Upper lobe of left lung (tissue), 4 donors: ENCODE results near the gene LANCL1.

Experiments used
- EP300 ChIP-seq, 4 donors: sonication (generic); formaldehyde crosslinking; IDR thresholded peaks; one replicate each; pipeline ENCODE4 v1.5.1; 2017; ENCODE audit warnings: antibody characterized with exemption in 4 of 4, control low read depth in 2 of 4
- POLR2A ChIP-seq, 4 donors: fragments of 450-650 bp; IDR thresholded peaks; one replicate each; pipeline ENCODE4 v1.5.1; 2016 to 2017; ENCODE audit warnings: antibody characterized with exemption in 4 of 4, mild to moderate bottlenecking in 2 of 4
- TF ChIP-seq, protein P1 (sequence below), 6 experiments: fragments of 450-650 bp in 4 of 6; fragments of 200-600 bp in 2 of 6; sonication (generic) in 2 of 6; IDR thresholded peaks; one replicate each; pipeline ENCODE4 v1.5.1; 2016 to 2019; ENCODE audit warnings: antibody characterized with exemption in 6 of 6

DNA sequence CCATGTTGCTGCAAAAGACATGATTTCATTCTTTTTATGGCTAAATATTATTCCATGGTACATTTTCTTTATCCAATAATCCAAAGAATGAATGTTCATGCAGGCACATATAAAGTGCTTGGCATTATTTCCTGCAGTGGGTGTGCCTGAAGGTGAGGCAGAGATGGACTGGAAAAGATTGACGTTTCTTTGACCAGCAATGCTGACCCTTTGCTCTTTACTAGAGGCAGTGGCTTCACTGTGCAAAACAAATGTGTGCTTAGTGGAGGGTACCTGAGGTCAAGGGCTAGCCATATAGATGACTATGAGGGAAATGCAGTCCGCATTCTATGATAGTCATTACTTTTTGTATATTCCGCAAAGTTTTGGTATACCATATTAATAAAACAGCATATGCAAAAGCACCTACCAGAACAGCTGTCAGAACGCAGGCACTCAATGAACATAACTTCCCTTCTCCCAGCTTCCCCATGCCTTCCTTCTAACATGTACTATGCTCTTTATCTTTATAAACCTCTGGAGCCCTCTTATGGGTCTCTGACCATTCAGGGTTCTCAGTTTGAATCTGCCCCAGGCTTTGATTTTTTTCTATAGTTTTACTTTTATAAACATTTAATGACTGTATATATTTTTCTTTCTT, 47.2 kb upstream of the LANCL1 start:
- TF ChIP-seq POLR2A (IDR thresholded peaks at IDR 0.05) (no peak), EP300 (IDR thresholded peaks at IDR 0.05) (no peak)
- TF ChIP-seq, protein P1, sequence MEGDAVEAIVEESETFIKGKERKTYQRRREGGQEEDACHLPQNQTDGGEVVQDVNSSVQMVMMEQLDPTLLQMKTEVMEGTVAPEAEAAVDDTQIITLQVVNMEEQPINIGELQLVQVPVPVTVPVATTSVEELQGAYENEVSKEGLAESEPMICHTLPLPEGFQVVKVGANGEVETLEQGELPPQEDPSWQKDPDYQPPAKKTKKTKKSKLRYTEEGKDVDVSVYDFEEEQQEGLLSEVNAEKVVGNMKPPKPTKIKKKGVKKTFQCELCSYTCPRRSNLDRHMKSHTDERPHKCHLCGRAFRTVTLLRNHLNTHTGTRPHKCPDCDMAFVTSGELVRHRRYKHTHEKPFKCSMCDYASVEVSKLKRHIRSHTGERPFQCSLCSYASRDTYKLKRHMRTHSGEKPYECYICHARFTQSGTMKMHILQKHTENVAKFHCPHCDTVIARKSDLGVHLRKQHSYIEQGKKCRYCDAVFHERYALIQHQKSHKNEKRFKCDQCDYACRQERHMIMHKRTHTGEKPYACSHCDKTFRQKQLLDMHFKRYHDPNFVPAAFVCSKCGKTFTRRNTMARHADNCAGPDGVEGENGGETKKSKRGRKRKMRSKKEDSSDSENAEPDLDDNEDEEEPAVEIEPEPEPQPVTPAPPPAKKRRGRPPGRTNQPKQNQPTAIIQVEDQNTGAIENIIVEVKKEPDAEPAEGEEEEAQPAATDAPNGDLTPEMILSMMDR (IDR thresholded peaks at IDR 0.05) = no peak
